ENCODE data around the gene PPP2R2D.

DNA sequence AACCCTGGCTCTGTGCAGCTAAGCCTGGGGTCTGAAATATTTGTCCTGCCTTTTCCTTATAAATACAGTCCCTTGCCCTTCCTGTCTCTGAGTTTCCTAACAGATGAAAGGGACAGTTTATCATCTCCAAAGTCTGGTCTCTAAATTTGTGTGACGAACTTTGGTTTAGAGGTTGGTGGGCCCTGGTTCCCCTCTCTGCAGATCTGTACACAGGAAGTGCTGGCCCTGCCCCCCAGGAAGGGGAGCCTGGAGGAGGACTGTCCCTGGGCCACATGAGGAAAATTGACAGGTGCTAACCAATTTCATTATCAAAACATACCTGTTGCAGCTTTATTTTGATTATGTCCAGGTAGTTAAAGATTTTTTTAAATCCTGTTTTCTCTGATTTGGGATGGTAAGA is 34.5 kb downstream of the PPP2R2D start:
- no peak for TF ChIP-seq POLR2A (IDR thresholded peaks at IDR 0.05)
- TF ChIP-seq, protein P1, sequence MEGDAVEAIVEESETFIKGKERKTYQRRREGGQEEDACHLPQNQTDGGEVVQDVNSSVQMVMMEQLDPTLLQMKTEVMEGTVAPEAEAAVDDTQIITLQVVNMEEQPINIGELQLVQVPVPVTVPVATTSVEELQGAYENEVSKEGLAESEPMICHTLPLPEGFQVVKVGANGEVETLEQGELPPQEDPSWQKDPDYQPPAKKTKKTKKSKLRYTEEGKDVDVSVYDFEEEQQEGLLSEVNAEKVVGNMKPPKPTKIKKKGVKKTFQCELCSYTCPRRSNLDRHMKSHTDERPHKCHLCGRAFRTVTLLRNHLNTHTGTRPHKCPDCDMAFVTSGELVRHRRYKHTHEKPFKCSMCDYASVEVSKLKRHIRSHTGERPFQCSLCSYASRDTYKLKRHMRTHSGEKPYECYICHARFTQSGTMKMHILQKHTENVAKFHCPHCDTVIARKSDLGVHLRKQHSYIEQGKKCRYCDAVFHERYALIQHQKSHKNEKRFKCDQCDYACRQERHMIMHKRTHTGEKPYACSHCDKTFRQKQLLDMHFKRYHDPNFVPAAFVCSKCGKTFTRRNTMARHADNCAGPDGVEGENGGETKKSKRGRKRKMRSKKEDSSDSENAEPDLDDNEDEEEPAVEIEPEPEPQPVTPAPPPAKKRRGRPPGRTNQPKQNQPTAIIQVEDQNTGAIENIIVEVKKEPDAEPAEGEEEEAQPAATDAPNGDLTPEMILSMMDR (IDR thresholded peaks at IDR 0.05), result no peak

Data from body of pancreas (tissue), 4 donors.